ENCODE results near the gene PTK6.

GRCh38 chr20:63531686-63532448, 5.3 kb downstream of the PTK6 start:
- no peak for TF ChIP-seq FOSL1 (IDR thresholded peaks at IDR 0.05; ENCODE audit: low read depth)
- no peak for TF ChIP-seq POLR2AphosphoS5 (IDR thresholded peaks at IDR 0.05; ENCODE audit: low read depth, low read length)

Measured in HCT116 (cell line).